ENCODE data around the gene SLC39A2.

SLC39A2 gene

DNA sequence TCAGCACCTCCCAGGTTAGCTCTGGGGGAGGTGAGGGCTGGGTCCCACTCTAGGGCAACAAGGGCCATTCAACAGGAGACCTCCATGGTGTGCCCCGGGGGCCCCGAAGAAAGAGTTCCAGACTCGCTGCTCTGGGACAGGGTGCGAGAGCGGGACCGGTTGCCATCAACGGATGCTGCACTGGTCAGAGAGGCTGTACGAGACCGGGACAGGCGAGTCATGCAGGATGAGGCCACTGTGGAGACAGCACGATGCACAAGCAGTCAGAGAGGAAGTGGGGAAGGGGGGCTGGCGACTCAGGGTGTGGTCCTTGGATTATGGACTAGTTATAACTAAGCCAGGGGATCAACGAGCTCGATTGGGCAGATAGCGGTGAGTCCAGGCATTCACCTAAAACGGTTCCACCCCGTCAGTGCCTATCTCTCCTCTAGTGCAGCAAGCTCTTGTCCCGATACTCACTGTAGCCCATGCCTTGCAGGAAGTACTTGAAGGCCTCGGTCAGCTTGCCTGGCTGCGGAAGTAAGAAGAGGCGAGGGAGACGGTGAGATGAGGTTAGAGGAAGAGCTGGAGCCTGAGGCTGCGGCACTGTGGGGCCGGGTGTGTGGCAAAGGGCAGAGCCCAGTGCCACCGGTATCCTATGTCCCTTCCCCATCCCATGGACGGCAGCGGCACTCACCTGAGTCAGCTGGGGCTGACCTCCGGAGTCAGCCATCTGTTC lies 18.6 kb downstream of the SLC39A2 start:
- Mint-ChIP-seq H3K4me1 (peaks cover 42% of the 10 kb centered on the region), H3K36me3 (ENCODE audit: low read depth) (peaks cover 36% of the 10 kb centered on the region), H3K9me3 (no peaks in the 10 kb centered on the region), H3K27me3 (ENCODE audit: low read depth, poor library complexity) (peaks cover 32% of the 10 kb centered on the region), H3K27ac (no peak overlapping the region), H3K4me3 (no peak overlapping the region)
- TF ChIP-seq, protein P1, sequence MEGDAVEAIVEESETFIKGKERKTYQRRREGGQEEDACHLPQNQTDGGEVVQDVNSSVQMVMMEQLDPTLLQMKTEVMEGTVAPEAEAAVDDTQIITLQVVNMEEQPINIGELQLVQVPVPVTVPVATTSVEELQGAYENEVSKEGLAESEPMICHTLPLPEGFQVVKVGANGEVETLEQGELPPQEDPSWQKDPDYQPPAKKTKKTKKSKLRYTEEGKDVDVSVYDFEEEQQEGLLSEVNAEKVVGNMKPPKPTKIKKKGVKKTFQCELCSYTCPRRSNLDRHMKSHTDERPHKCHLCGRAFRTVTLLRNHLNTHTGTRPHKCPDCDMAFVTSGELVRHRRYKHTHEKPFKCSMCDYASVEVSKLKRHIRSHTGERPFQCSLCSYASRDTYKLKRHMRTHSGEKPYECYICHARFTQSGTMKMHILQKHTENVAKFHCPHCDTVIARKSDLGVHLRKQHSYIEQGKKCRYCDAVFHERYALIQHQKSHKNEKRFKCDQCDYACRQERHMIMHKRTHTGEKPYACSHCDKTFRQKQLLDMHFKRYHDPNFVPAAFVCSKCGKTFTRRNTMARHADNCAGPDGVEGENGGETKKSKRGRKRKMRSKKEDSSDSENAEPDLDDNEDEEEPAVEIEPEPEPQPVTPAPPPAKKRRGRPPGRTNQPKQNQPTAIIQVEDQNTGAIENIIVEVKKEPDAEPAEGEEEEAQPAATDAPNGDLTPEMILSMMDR (IDR thresholded peaks at IDR 0.05), result no peak
- DNase-seq, result no peak

DNA sequence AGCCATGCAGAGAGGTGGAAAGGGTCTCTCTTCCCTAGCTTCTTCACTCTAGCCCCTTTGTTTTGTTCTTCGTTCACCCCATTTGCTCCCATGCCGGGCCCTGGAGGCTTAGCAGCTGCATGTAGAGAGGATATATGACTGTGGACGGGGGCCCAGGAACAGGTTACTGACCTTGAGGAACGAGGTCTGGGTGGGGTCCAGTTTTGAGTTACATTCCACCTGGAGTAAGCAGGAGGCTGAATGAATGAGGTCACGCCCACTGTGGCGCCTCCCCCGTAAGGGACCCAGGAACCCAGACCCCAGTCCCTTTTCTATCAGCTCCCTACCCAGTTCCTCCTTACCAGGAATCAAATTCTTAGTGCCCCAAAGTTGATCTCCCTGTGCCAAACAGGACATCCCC lies 19.2 kb downstream of the SLC39A2 start:
- peaks cover 36% of the 10 kb centered on the region for H3K36me3 Mint-ChIP-seq (ENCODE audit: low read depth)
- no peak for DNase-seq
- H3K9me3 Mint-ChIP-seq, result no peaks in the 10 kb centered on the region
- H3K27ac Mint-ChIP-seq, result no peak overlapping the region
- H3K4me1 Mint-ChIP-seq, result peaks cover 43% of the 10 kb centered on the region
- H3K4me3 Mint-ChIP-seq, result no peak overlapping the region
- TF ChIP-seq, protein P1 (IDR thresholded peaks at IDR 0.05), result no peak
- H3K27me3 Mint-ChIP-seq (ENCODE audit: low read depth, poor library complexity), result peaks cover 38% of the 10 kb centered on the region

DNA sequence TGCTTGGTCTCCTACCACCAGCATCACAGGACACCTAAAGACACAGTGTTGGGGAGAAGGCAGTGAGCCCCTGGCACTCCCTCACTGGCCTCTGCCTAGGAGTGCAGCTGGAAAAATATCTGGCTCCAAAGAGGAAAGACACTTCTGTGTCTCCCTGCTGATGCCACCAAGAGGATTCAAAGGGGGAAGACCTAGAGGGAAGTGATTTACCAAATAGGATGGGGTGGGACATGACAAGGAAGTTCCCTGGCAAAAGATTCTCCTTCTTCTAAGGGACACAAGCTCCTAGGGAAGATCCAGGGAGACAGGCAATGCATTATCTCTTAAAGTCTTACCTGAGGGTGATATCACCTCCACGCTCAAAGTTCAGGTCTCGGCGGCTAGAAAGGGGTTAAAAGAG lies 19.7 kb downstream of the SLC39A2 start:
- Mint-ChIP-seq H3K4me1 (peaks cover 47% of the 10 kb centered on the region), H3K27me3 (ENCODE audit: low read depth, poor library complexity) (peaks cover 38% of the 10 kb centered on the region), H3K36me3 (ENCODE audit: low read depth) (peaks cover 36% of the 10 kb centered on the region), H3K27ac (no peak overlapping the region), H3K9me3 (no peaks in the 10 kb centered on the region), H3K4me3 (no peak overlapping the region)
- TF ChIP-seq, protein P1 (IDR thresholded peaks at IDR 0.05), result no peak
- no peak for DNase-seq

DNA sequence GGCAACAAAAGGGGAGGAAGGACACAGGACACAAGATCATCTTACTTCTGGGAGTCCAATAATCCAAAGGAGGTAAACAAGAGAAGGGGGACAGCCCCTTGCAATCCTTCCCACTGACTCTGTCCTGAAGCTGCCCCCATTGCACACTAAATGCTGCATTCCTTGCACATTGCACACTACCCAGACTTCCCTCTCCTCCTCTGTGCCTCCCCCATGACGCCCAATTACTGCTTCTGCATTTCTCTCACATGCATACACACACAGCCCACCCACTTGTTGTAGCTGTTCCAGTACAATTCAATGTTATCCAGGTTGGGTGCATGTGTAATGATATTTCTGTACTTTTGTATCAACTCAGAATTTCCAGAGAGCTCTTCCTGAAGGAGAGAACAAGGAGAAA lies 20.3 kb downstream of the SLC39A2 start:
- H3K36me3 Mint-ChIP-seq (ENCODE audit: low read depth), result peaks cover 36% of the 10 kb centered on the region
- H3K27me3 Mint-ChIP-seq (ENCODE audit: low read depth, poor library complexity), result peaks cover 38% of the 10 kb centered on the region
- no peak overlapping the region for H3K27ac Mint-ChIP-seq
- H3K4me3 Mint-ChIP-seq, result no peak overlapping the region
- peaks cover 52% of the 10 kb centered on the region for H3K4me1 Mint-ChIP-seq
- no peaks in the 10 kb centered on the region for H3K9me3 Mint-ChIP-seq
- DNase-seq, result no peak
- TF ChIP-seq, protein P1 (IDR thresholded peaks at IDR 0.05), result no peak

DNA sequence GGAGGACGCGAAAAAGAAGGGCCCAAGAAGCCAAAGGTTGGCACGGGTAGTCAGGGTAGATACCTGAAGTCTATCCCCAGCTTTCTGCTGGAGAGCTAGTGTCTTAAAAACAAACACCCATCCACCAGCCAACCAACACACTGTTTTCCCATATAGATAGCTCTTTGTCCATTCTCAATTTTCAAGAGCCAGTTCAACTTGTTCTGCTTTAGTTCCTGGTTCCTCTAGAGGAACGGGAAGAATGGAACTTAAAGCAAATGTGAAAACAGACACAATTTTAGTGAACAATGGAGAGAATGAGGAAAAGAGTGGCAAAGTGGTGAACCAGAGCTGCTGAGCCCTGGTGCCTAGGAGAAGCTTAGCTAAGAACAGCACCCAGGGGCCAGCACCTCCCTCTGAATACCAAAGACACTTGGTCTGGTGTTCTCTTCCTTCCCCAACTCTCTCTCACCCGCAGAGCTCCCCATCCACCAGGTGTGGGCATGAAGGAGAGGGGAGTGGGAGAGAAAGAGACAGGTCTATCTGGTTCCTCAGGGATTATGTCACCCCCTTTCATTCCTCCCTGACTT lies 22.0 kb downstream of the SLC39A2 start:
- DNase-seq, result no peak
- no peaks in the 10 kb centered on the region for H3K9me3 Mint-ChIP-seq
- peaks cover 38% of the 10 kb centered on the region for H3K27me3 Mint-ChIP-seq (ENCODE audit: low read depth, poor library complexity)
- peaks cover 36% of the 10 kb centered on the region for H3K36me3 Mint-ChIP-seq (ENCODE audit: low read depth)
- H3K27ac Mint-ChIP-seq, result no peak overlapping the region
- H3K4me3 Mint-ChIP-seq, result no peak overlapping the region
- TF ChIP-seq, protein P1 (IDR thresholded peaks at IDR 0.05), result no peak
- H3K4me1 Mint-ChIP-seq, result peaks cover 40% of the 10 kb centered on the region

DNA sequence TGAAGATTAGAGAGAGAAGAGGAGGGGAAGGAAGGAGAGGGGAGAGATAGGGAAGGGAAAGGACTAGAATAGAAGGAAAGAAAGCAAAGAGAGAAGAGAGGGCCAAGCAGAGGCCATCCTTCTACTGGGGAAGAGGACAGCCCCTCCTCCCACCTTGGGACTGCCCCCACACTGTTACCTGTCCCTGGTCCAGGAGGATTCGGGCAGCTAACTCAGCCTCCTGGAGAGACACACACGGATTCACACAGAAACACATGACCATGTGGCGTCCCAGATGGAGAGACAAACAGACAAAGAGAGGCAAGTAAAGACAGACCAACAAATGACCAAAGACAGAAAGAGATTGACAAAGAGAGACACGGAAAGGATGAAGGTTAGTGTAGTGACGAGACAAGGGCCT lies 23.6 kb downstream of the SLC39A2 start:
- Mint-ChIP-seq H3K9me3 (no peaks in the 10 kb centered on the region), H3K27me3 (ENCODE audit: low read depth, poor library complexity) (peaks cover 38% of the 10 kb centered on the region), H3K27ac (no peak overlapping the region), H3K4me1 (peaks cover 56% of the 10 kb centered on the region), H3K36me3 (ENCODE audit: low read depth) (peaks cover 36% of the 10 kb centered on the region), H3K4me3 (peak overlapping the region; percentile 56)
- TF ChIP-seq, protein P1 (IDR thresholded peaks at IDR 0.05), result no peak
- no peak for DNase-seq

All from nephron progenitor cell (in vitro differentiated cells).